Neuronal stem cell (in vitro differentiated cells): ENCODE measurements around the gene SLC39A11.

Source experiments
- DNase-seq: peaks from one replicate; pipeline ENCODE4 v3.0.0-alpha.2; 2013; ENCODE audit warnings: low spot score
- H2AFZ ChIP-seq: one replicate; pipeline ENCODE4 v1.6.1; 2013; ENCODE audit warnings: mild to moderate bottlenecking, low read length, inconsistent platforms
- H2AK5ac ChIP-seq: 2 replicates; pipeline ENCODE4 v1.6.1; 2013; ENCODE audit warnings: low read depth, mild to moderate bottlenecking, inconsistent platforms, low read length, moderate library complexity, mixed read lengths
- H2BK120ac ChIP-seq: 2 replicates; pipeline ENCODE4 v1.6.1; 2013; ENCODE audit warnings: low read depth, mild to moderate bottlenecking, inconsistent platforms, low read length, moderate library complexity, mixed read lengths
- H2BK12ac ChIP-seq: one replicate; pipeline ENCODE4 v1.6.1; 2013; ENCODE audit warnings: low read length, inconsistent platforms
- H2BK15ac ChIP-seq: 2 replicates; pipeline ENCODE4 v1.6.1; 2013; ENCODE audit warnings: mild to moderate bottlenecking, low read length, inconsistent platforms, mixed read lengths
- H2BK5ac ChIP-seq: one replicate; pipeline ENCODE4 v1.6.1; 2013; ENCODE audit warnings: inconsistent platforms, mild to moderate bottlenecking, low read length, moderate library complexity
- H3K14ac ChIP-seq: one replicate; pipeline ENCODE4 v1.6.1; 2013; ENCODE audit warnings: low read length, inconsistent platforms
- H3K18ac ChIP-seq: 2 replicates; pipeline ENCODE4 v1.6.1; 2013; ENCODE audit warnings: low read length, inconsistent platforms
- H3K23ac ChIP-seq: 2 replicates; pipeline ENCODE4 v1.6.1; 2013; ENCODE audit warnings: low read depth, mild to moderate bottlenecking, mixed read lengths, low read length, inconsistent platforms; ENCODE audit not compliant: poor library complexity
- H3K27ac ChIP-seq: replicated peaks from 3 replicates; pipeline ENCODE4 v1.5.1; 2013; ENCODE audit warnings: low read length, inconsistent platforms
- H3K27me3 ChIP-seq, 3 experiments: 2 replicates each; pipeline ENCODE4 v1.6.1; 2013; ENCODE audit warnings: low read length in 3 of 3, mild to moderate bottlenecking in 2 of 3, inconsistent platforms in 1 of 3, low read depth in 1 of 3, mixed read lengths in 1 of 3, moderate library complexity in 1 of 3; ENCODE audit not compliant: control insufficient read depth in 3 of 3, insufficient read depth in 3 of 3
- H3K36me3 ChIP-seq, 2 donors: replicated peaks in 1 of 2; 2 replicates each; pipeline ENCODE4 v1.6.1; 2013; ENCODE audit warnings: low read length in 2 of 2; ENCODE audit not compliant: control insufficient read depth in 2 of 2, insufficient read depth in 2 of 2
- H3K4ac ChIP-seq: 2 replicates; pipeline ENCODE4 v1.6.1; 2013; ENCODE audit warnings: inconsistent platforms, mild to moderate bottlenecking, low read length, moderate library complexity
- H3K4me1 ChIP-seq, 2 donors: 1 replicate in 1 of 2; 2 replicates in 1 of 2; pipeline ENCODE4 v1.6.1; 2013; ENCODE audit warnings: low read length in 2 of 2, low read depth in 1 of 2; ENCODE audit not compliant: control insufficient read depth in 2 of 2, insufficient read depth in 1 of 2
- H3K4me2 ChIP-seq: one replicate; pipeline ENCODE4 v1.6.1; 2013; ENCODE audit warnings: mild to moderate bottlenecking, low read length, inconsistent platforms; ENCODE audit not compliant: insufficient read depth, poor library complexity, severe bottlenecking
- H3K4me3 ChIP-seq, 2 donors: 2 replicates each; pipeline ENCODE4 v1.5.1; 2013; ENCODE audit warnings: low read length in 2 of 2, mild to moderate bottlenecking in 2 of 2, inconsistent platforms in 1 of 2, moderate library complexity in 1 of 2
- H3K79me1 ChIP-seq: one replicate; pipeline ENCODE4 v1.6.1; 2013; ENCODE audit warnings: low read depth, mild to moderate bottlenecking, inconsistent platforms, low read length, moderate library complexity
- H3K9ac ChIP-seq: one replicate; pipeline ENCODE4 v1.6.1; 2013; ENCODE audit warnings: mild to moderate bottlenecking, low read depth, low read length, inconsistent platforms; ENCODE audit not compliant: poor library complexity
- H3K9me3 ChIP-seq, 2 donors: replicated peaks in 1 of 2; 2 replicates each; pipeline versions ENCODE3 to v1.6.1; 2013; ENCODE audit warnings: low read length in 2 of 2, mild to moderate bottlenecking in 2 of 2, inconsistent platforms in 1 of 2, low read depth in 1 of 2, mixed read lengths in 1 of 2, moderate library complexity in 1 of 2; ENCODE audit not compliant: control insufficient read depth in 2 of 2, insufficient read depth in 1 of 2
- H4K8ac ChIP-seq: one replicate; pipeline ENCODE4 v1.6.1; 2013; ENCODE audit warnings: low read depth, mild to moderate bottlenecking, inconsistent platforms, low read length, moderate library complexity
- H4K91ac ChIP-seq: one replicate; pipeline ENCODE4 v1.6.1; 2013; ENCODE audit warnings: low read length, low read depth, mild to moderate bottlenecking, inconsistent platforms; ENCODE audit not compliant: poor library complexity
- WGBS, 2 donors: extraction: QIAGEN DNeasy Blood & Tissue Kit; methylation state at CpG; one replicate each; pipeline ENCODE4 v1.1.7; 2013; ENCODE audit warnings: missing lambda C conversion rate in 2 of 2, mixed read lengths in 1 of 2; ENCODE audit not compliant: insufficient read length in 2 of 2, insufficient replicate concordance in 1 of 2; ENCODE audit errors: extremely low coverage in 2 of 2; 5-methylcytosine and 5-hydroxymethylcytosine counted together

Gene SLC39A11

DNA sequence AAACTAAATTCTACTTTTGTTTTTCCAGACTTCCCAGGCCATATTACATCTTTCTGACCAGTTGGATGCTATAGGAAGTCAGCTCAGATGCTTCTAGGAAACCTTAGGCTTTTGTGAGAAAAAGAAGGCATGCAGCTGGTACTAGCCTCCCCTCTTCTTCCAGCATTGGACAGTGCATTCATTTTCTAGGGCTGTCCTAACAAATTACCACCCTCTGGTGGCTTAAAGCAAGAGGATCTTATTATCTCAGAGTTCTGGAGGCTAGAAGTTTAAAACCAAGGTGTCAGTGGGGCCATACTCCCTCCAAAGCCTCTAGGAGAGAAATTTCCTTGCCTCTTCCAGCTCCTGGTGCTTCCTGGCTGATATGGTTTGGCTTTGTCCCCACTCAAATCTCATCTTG lies 467.8 kb downstream of the SLC39A11 start:
- Histone ChIP-seq H3K9ac (no peak overlapping the region), H2BK5ac (no peak overlapping the region), H3K9me3 (no peaks in the 10 kb centered on the region), H3K4me2 (no peak overlapping the region), H3K36me3 (no peaks in the 10 kb centered on the region), H2BK15ac (no peak overlapping the region), H2AFZ (no peak overlapping the region), H2AK5ac (no peak overlapping the region), H3K27me3 (no peaks in the 10 kb centered on the region), H2BK120ac (no peak overlapping the region), H4K8ac (no peak overlapping the region), H3K27ac (no peak overlapping the region), H3K23ac (no peak overlapping the region), H2BK12ac (no peak overlapping the region), H3K18ac (no peak overlapping the region), H3K4me1 (no peaks in the 10 kb centered on the region), H3K14ac (no peak overlapping the region), H3K79me1 (no peaks in the 10 kb centered on the region), H4K91ac (no peak overlapping the region), H3K4me3 (no peak overlapping the region), H3K4ac (no peak overlapping the region)
- no peak for DNase-seq

- H3K79me1 ChIP-seq = no peaks in the 10 kb centered on the region
- H4K91ac ChIP-seq = no peak overlapping the region
- H3K4me1 ChIP-seq = no peaks in the 10 kb centered on the region
- no peak overlapping the region for H3K27ac ChIP-seq
- H2BK5ac ChIP-seq = no peak overlapping the region
- H4K8ac ChIP-seq = no peak overlapping the region
- no peak for DNase-seq
- H2AFZ ChIP-seq = no peak overlapping the region
- H3K14ac ChIP-seq = no peak overlapping the region
- no peaks in the 10 kb centered on the region for H3K27me3 ChIP-seq
- H2BK12ac ChIP-seq = no peak overlapping the region
- no peaks in the 10 kb centered on the region for H3K9me3 ChIP-seq
- H3K4me3 ChIP-seq = no peak overlapping the region
- no peaks in the 10 kb centered on the region for H3K36me3 ChIP-seq
- H2BK120ac ChIP-seq = no peak overlapping the region
- no peak overlapping the region for H3K4me2 ChIP-seq
- H3K9ac ChIP-seq = no peak overlapping the region
- WGBS, 2 donors = no CpG with 5 or more reads among the region's 3 CpGs
- no peak overlapping the region for H2BK15ac ChIP-seq
- H3K4ac ChIP-seq = no peak overlapping the region
- H2AK5ac ChIP-seq = no peak overlapping the region
- no peak overlapping the region for H3K18ac ChIP-seq
- no peak overlapping the region for H3K23ac ChIP-seq
Measured at GRCh38 chr17:72624226-72624625, 468.3 kb downstream of the SLC39A11 start.

DNA sequence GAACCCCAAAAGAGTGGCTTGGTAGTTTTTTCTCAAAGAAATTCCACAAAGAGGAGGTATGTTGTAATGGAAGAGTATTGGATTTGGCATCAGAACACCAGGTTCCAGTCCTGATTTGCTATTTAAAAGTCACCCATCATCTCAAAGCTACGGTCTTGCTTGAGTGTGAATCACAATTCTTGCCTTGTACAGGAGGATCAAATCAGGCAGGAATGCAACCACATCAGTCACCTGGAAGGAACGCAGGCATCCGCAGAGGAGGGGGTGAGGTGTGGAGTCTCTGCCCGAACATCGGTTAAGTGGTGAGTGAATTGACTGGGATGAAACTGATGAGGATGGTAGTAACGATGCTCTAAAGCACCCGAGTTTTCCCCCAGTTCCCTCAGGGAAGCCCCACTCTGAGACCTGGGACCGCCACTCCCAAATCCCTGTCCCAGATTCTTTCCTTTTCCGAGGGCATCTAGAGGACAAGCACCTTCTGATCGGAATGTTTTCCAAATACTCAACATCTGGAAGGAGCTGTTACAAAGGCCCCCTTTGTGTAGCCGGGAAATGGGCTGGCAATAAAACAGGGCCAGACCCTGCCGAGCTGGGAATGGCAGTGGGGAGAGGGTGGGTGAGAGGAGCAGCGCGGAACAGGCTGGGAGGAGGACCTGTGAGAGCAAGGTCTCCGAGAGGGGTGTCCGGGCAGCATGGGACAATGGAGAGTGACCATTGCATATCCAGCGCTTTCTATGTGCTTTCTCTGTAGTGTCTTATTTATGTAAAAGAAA lies 469.6 kb downstream of the SLC39A11 start:
- H3K27me3 ChIP-seq = no peaks in the 10 kb centered on the region
- H2BK12ac ChIP-seq = no peak overlapping the region
- H2BK120ac ChIP-seq = no peak overlapping the region
- H3K4ac ChIP-seq = no peak overlapping the region
- no peak overlapping the region for H3K23ac ChIP-seq
- H2AFZ ChIP-seq = no peak overlapping the region
- H4K8ac ChIP-seq = no peak overlapping the region
- H2BK15ac ChIP-seq = no peak overlapping the region
- no peak overlapping the region for H2BK5ac ChIP-seq
- no peaks in the 10 kb centered on the region for H3K79me1 ChIP-seq
- H3K9me3 ChIP-seq = no peaks in the 10 kb centered on the region
- no peak for DNase-seq
- no peak overlapping the region for H3K9ac ChIP-seq
- peaks cover 0 to 4% of the 10 kb centered on the region in 2 donors for H3K4me1 ChIP-seq
- WGBS, 2 donors = no CpG with 5 or more reads among the region's 17 CpGs
- peak overlapping the region; percentile 49 for H3K18ac ChIP-seq
- no peak overlapping the region for H3K4me2 ChIP-seq
- no peak overlapping the region for H2AK5ac ChIP-seq
- H4K91ac ChIP-seq = no peak overlapping the region
- no peak overlapping the region for H3K4me3 ChIP-seq
- no peaks in the 10 kb centered on the region for H3K36me3 ChIP-seq
- H3K27ac ChIP-seq = no peak overlapping the region
- no peak overlapping the region for H3K14ac ChIP-seq

DNA sequence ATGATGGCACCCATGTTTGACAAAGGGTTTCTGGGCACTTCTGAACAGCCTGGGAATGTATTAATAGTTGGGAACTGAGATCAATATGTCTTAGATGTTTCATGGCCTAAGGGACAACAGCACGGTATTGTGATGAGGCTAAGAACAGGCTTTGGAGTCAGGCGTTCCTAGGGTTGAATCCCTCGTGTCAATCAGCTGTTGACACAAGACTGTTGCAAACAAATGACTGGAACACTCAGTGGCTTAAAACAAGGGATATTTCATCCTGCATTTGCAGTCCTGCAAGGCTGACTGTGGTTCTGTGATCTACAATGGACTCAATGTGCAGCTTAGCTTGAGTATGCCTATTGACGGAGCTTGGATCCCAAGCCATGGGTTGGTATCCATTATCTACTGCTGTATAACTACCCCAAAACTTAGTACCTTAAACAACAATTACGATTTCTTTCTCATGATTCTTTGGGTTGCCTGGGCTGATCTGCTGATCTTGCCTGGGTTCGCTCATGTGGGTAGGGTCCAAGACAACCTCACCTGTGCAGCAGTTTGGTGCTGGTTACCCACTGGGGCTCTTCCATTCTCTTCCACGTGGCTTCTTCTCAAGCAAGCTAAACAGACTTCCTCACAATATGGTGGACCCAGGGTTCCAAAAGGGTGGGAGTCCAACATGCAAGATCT lies 472.4 kb downstream of the SLC39A11 start:
- Histone ChIP-seq H3K18ac (no peak overlapping the region), H3K36me3 (no peaks in the 10 kb centered on the region), H3K79me1 (no peaks in the 10 kb centered on the region), H2BK120ac (no peak overlapping the region), H4K8ac (no peak overlapping the region), H3K9me3 (no peaks in the 10 kb centered on the region), H3K27me3 (peaks cover 0 to 8% (median 0%) of the 10 kb centered on the region in 3 experiments), H2AFZ (no peak overlapping the region), H4K91ac (no peak overlapping the region), H2BK5ac (no peak overlapping the region), H3K9ac (no peak overlapping the region), H3K4me2 (no peak overlapping the region), H2BK15ac (no peak overlapping the region), H3K23ac (no peak overlapping the region), H3K14ac (no peak overlapping the region), H2AK5ac (no peak overlapping the region), H3K4me1 (peaks cover 0 to 19% of the 10 kb centered on the region in 2 donors), H3K4ac (no peak overlapping the region), H3K27ac (no peak overlapping the region), H2BK12ac (no peak overlapping the region), H3K4me3 (no peak overlapping the region)
- no CpG with 5 or more reads among the region's 7 CpGs for WGBS, 2 donors
- DNase-seq = no peak
